Measurements from ENCODE around the gene CLPSL1.

CLPSL1 gene

GRCh38 chr6:35797837-35798526 lies 17.2 kb downstream of the CLPSL1 start:
- peak; percentile 20 for DNase-seq

GRCh38 chr6:35798706-35799105 lies 17.9 kb downstream of the CLPSL1 start:
- DNase-seq: no peak

GRCh38 chr6:35801148-35801547 lies 20.3 kb downstream of the CLPSL1 start:
- DNase-seq: no peak

- DNase-seq: peak; percentile 77
Observed at GRCh38 chr6:35804996-35805736, 24.3 kb downstream of the CLPSL1 start, which contains the start of gene LHFPL5. LHFPL5 (plus strand) TSS chr6:35805352; CDS start chr6:35805671, 319 bp downstream.

GRCh38 chr6:35808688-35809087 lies 27.9 kb downstream of the CLPSL1 start:
- peak; percentile 66 for DNase-seq

GRCh38 chr6:35809809-35810208 lies 29.0 kb downstream of the CLPSL1 start:
- no peak for DNase-seq

- peak; percentile 94 for DNase-seq
Observed at GRCh38 chr6:35810971-35811698, 30.3 kb downstream of the CLPSL1 start.

GRCh38 chr6:35811699-35811995 lies 30.8 kb downstream of the CLPSL1 start:
- no peak for DNase-seq

- DNase-seq: no peak
Observed at GRCh38 chr6:35817515-35817914, 36.7 kb downstream of the CLPSL1 start.

GRCh38 chr6:35823601-35824000 lies 42.8 kb downstream of the CLPSL1 start:
- DNase-seq: no peak

- no peak for DNase-seq
Observed at GRCh38 chr6:35824552-35825192, 43.9 kb downstream of the CLPSL1 start.

- DNase-seq: no peak
Observed at GRCh38 chr6:35829306-35829705, 48.5 kb downstream of the CLPSL1 start.

- DNase-seq: no peak
Observed at GRCh38 chr6:35831257-35832007, 50.6 kb downstream of the CLPSL1 start.

- no peak for DNase-seq
Observed at GRCh38 chr6:35833536-35833935, 52.7 kb downstream of the CLPSL1 start.

Measured in DMS53 (cell line).